KMS-11 (cell line): ENCODE data around the gene ZNRF3.
"Not testable (repeated sequence)": the region's sequence is repeated elsewhere in the genome, so short reads cannot be mapped to it uniquely, and the experiment has no call there.

Experiments
- H2AFZ ChIP-seq: fragments of 200-600 bp; sonication (generic); 2 replicates; pipeline ENCODE4 v1.6.1; 2016; ENCODE audit warnings: antibody characterized with exemption, mixed run types, low read depth
- H3K27ac ChIP-seq: fragments of 200-600 bp; sonication (generic); 2 replicates; pipeline ENCODE4 v1.6.1; 2016; ENCODE audit warnings: mild to moderate bottlenecking, mixed run types
- H3K27me3 ChIP-seq: fragments of 200-600 bp; sonication (generic); 2 replicates; pipeline ENCODE4 v1.6.1; 2017; ENCODE audit warnings: mild to moderate bottlenecking, low read depth, mixed run types, moderate library complexity; ENCODE audit not compliant: insufficient read depth
- H3K36me3 ChIP-seq: fragments of 200-600 bp; sonication (generic); 2 replicates; pipeline ENCODE4 v1.6.1; 2017; ENCODE audit warnings: mild to moderate bottlenecking, mixed run types; ENCODE audit not compliant: insufficient read depth
- H3K4me1 ChIP-seq: fragments of 200-600 bp; sonication (generic); 2 replicates; pipeline ENCODE4 v1.6.1; 2016; ENCODE audit warnings: mild to moderate bottlenecking, low read depth, mixed run types; ENCODE audit not compliant: poor library complexity, severe bottlenecking
- H3K4me2 ChIP-seq: fragments of 200-600 bp; sonication (generic); 2 replicates; pipeline ENCODE4 v1.7.0; 2016; ENCODE audit warnings: mild to moderate bottlenecking, mixed run types
- H3K4me3 ChIP-seq: fragments of 200-600 bp; sonication (generic); IDR thresholded peaks from 2 replicates; pipeline ENCODE4 v1.6.1; 2017; ENCODE audit warnings: low read depth, low read length, mixed read lengths; ENCODE audit not compliant: insufficient read depth
- H3K79me2 ChIP-seq: fragments of 200-600 bp; sonication (generic); 2 replicates; pipeline ENCODE4 v1.6.1; 2016; ENCODE audit warnings: low read depth, mixed run types; ENCODE audit not compliant: insufficient read depth
- H3K9ac ChIP-seq: fragments of 200-600 bp; sonication (generic); 2 replicates; pipeline ENCODE4 v1.6.1; 2016; ENCODE audit warnings: mild to moderate bottlenecking, mixed run types
- H4K20me1 ChIP-seq: fragments of 200-600 bp; sonication (generic); 2 replicates; pipeline ENCODE4 v1.6.1; 2016; ENCODE audit warnings: mild to moderate bottlenecking, mixed run types; ENCODE audit not compliant: insufficient read depth
- TF ChIP-seq, protein P1 (sequence below): fragments of 200-600 bp; sonication (generic); conservative IDR thresholded peaks from 2 replicates; pipeline ENCODE4 v1.6.1; 2017; ENCODE audit warnings: low read depth, mild to moderate bottlenecking, antibody characterized with exemption, low read length, moderate library complexity, mixed read lengths

Gene ZNRF3

DNA sequence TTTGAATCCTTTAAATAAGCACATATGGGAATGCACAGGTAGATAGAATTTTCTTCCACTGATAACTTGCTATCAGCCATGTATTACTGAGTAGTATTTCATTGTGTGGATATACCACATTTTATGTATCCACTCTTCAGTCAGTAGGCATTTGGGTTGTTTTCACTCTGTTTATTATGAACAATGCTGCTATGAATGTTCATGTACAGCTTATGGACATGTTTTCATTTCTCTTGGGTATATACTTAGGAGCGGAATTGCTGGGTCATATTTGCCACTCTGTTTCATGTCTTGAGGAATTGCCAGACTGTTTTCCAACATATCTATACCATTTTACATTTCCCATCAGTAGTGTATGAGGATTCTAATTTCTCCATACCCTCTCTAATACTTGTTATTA, 63.8 kb downstream of the ZNRF3 start:
- H3K27me3 ChIP-seq, result no peaks in the 10 kb centered on the region
- H4K20me1 ChIP-seq, result no peaks in the 10 kb centered on the region; the same call in 1 of the 2 replicates
- H3K79me2 ChIP-seq, result no peaks in the 10 kb centered on the region; the same call in 1 of the 2 replicates

DNA sequence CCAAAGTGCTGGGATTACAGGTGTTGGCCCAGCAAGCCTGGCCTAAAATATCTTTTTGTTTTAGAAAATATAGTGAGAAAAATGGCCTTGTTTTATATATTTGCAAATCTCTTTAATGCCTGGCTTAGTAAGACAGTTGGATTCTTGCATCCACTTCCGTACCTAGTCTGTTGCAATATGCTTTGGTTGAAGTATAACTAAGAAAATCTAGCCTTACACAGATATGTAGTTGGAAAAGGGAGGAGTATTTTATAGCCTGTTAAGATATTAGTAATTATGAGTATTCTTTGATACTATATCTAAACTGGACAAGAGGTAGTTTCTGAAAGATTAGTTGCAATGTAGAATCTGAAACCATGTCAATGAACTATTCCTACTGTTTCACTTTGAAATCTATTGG, 65.1 kb downstream of the ZNRF3 start:
- Histone ChIP-seq H3K27ac (no peak overlapping the region), H2AFZ (no peak overlapping the region), H3K36me3 (no peaks in the 10 kb centered on the region), H4K20me1 (no peaks in the 10 kb centered on the region; the same call in 1 of the 2 replicates), H3K79me2 (no peaks in the 10 kb centered on the region; the same call in 1 of the 2 replicates), H3K9ac (no peak overlapping the region), H3K4me2 (no peak overlapping the region), H3K27me3 (no peaks in the 10 kb centered on the region), H3K4me3 (no peak overlapping the region), H3K4me1 (no peaks in the 10 kb centered on the region)
- TF ChIP-seq, protein P1, sequence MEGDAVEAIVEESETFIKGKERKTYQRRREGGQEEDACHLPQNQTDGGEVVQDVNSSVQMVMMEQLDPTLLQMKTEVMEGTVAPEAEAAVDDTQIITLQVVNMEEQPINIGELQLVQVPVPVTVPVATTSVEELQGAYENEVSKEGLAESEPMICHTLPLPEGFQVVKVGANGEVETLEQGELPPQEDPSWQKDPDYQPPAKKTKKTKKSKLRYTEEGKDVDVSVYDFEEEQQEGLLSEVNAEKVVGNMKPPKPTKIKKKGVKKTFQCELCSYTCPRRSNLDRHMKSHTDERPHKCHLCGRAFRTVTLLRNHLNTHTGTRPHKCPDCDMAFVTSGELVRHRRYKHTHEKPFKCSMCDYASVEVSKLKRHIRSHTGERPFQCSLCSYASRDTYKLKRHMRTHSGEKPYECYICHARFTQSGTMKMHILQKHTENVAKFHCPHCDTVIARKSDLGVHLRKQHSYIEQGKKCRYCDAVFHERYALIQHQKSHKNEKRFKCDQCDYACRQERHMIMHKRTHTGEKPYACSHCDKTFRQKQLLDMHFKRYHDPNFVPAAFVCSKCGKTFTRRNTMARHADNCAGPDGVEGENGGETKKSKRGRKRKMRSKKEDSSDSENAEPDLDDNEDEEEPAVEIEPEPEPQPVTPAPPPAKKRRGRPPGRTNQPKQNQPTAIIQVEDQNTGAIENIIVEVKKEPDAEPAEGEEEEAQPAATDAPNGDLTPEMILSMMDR, result no peak

More for the DNA sequence above, 63.8 kb downstream of the ZNRF3 start:
- Histone ChIP-seq H3K27ac (no peak overlapping the region), H3K4me1 (no peaks in the 10 kb centered on the region), H3K36me3 (no peaks in the 10 kb centered on the region), H3K4me2 (no peak overlapping the region), H2AFZ (no peak overlapping the region), H3K4me3 (no peak overlapping the region), H3K9ac (no peak overlapping the region)
- TF ChIP-seq, protein P1, result no peak

DNA sequence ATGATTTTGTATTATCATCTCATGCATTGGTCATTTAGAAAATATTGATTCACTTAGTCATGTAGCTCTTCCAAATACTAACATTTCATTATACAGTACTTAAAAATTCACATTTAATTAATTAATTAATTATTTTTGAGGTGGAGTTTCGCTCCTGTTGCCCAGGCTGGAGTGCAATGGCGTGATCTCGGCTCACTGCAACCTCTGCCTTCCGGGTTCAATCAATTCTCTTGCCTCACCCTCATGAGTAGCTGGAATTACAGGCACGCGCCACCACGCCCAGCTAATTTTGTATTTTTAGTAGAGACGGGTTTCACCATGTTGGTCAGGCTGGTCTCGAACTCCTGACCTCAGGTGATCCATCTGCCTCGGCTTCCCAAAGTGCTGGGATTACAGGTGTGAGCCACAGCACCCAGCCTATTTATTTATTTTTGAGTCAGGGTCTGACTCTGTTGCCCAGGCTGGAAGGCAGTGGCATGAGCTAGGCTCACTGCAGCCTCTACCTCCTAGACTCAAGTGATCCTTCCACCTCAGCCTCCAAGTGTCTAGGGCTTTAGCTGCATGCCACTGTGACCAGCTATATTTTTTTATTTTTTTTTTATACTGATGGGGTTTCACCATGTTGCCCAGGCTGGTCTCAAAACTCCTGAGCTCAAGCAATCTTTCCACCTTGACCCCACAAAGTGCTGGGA, 65.6 kb downstream of the ZNRF3 start:
- H3K4me3 ChIP-seq, H3K27me3 ChIP-seq, H2AFZ ChIP-seq, H3K36me3 ChIP-seq, H3K79me2 ChIP-seq, H3K9ac ChIP-seq, H3K4me2 ChIP-seq, H3K4me1 ChIP-seq, H4K20me1 ChIP-seq, H3K27ac ChIP-seq: not testable (repeated sequence)

DNA sequence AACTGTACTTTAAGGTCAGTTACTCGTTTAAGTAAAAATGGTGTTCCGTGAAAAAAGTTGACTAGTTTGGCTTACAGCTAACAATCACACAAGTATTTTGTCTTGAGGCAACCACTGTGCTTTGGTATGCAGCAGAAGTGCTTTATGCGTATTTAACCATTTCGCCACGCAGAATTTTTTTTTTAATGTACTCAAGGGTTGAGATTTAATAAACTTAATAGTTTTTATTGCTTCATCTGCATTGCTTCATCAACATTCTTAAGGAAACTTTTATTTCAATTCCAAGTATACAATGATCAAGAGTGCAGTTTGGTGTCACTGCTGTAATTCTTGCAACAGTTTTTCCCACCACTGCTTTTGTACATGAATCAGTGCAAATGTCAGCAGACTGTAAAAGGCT, 66.4 kb downstream of the ZNRF3 start:
- TF ChIP-seq, protein P1, result no peak
- H3K79me2 ChIP-seq, result no peaks in the 10 kb centered on the region; the same call in 1 of the 2 replicates
- H3K27ac ChIP-seq, result no peak overlapping the region

More for the DNA sequence above, 66.4 kb downstream of the ZNRF3 start:
- no peaks in the 10 kb centered on the region for H3K36me3 ChIP-seq
- H3K9ac ChIP-seq, result no peak overlapping the region
- H3K4me2 ChIP-seq, result no peak overlapping the region
- no peak overlapping the region for H3K4me3 ChIP-seq
- no peaks in the 10 kb centered on the region; the same call in 1 of the 2 replicates for H4K20me1 ChIP-seq
- no peak overlapping the region for H2AFZ ChIP-seq
- H3K4me1 ChIP-seq, result peaks cover 2% of the 10 kb centered on the region
- H3K27me3 ChIP-seq, result no peaks in the 10 kb centered on the region
